Lower leg skin (tissue), 3 donors: ENCODE data around the gene NOX4.

Experiments used
- POLR2A ChIP-seq, 2 donors: fragments of 450-650 bp; IDR thresholded peaks; one replicate each; pipeline ENCODE4 v1.6.1; 2016 to 2017; ENCODE audit warnings: antibody characterized with exemption in 2 of 2, mild to moderate bottlenecking in 1 of 2, moderate library complexity in 1 of 2
- TF ChIP-seq, protein P1 (sequence below), 3 donors: fragments of 450-650 bp; IDR thresholded peaks; one replicate each; pipeline ENCODE4 v1.5.1; 2016; ENCODE audit warnings: antibody characterized with exemption in 3 of 3, mild to moderate bottlenecking in 3 of 3, moderate library complexity in 2 of 3

DNA sequence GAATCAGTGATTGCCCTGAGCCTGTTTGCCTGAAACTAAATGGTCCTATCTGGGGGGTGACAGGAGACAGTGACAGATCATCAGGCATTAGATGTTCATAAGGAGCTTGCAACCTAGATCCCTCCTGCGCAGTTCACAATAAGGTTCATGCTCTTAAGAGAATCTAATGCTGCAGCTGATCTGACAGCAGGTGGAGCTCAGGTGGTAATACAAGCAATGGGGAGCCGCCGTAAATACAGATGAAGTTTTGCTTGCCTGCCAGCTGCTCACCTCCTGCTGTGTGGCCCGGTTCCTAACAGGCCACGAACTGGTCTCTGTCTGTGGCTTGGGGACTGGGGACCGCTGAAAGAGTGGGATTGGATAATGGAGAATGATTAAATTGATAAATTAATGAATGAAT, 14.0 kb downstream of the NOX4 start:
- TF ChIP-seq POLR2A (IDR thresholded peaks at IDR 0.05) = no peak
- TF ChIP-seq, protein P1, sequence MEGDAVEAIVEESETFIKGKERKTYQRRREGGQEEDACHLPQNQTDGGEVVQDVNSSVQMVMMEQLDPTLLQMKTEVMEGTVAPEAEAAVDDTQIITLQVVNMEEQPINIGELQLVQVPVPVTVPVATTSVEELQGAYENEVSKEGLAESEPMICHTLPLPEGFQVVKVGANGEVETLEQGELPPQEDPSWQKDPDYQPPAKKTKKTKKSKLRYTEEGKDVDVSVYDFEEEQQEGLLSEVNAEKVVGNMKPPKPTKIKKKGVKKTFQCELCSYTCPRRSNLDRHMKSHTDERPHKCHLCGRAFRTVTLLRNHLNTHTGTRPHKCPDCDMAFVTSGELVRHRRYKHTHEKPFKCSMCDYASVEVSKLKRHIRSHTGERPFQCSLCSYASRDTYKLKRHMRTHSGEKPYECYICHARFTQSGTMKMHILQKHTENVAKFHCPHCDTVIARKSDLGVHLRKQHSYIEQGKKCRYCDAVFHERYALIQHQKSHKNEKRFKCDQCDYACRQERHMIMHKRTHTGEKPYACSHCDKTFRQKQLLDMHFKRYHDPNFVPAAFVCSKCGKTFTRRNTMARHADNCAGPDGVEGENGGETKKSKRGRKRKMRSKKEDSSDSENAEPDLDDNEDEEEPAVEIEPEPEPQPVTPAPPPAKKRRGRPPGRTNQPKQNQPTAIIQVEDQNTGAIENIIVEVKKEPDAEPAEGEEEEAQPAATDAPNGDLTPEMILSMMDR (IDR thresholded peaks at IDR 0.05) = no peak
